IPS-18c (cell line): ENCODE data around the gene BEST2.

ENCODE experiments used
- H3K4me3 ChIP-seq: 2 replicates; pipeline ENCODE4 v1.7.0; 2013; ENCODE audit warnings: low read depth, mild to moderate bottlenecking, low read length, moderate library complexity; ENCODE audit not compliant: insufficient read depth
- H3K9me3 ChIP-seq: one replicate; pipeline ENCODE4 v1.6.1; 2013; ENCODE audit warnings: mild to moderate bottlenecking, low read length, moderate library complexity; ENCODE audit not compliant: control insufficient read depth, insufficient read depth

Gene BEST2

GRCh38 chr19:12800466-12800770 lies 48.8 kb downstream of the BEST2 start:
- peak overlapping the region; percentile 98 for H3K4me3 ChIP-seq
- H3K9me3 ChIP-seq, result no peaks in the 10 kb centered on the region

- H3K9me3 ChIP-seq, result no peaks in the 10 kb centered on the region
- peak overlapping the region; percentile 98 for H3K4me3 ChIP-seq
Measured at GRCh38 chr19:12800923-12801465, 49.4 kb downstream of the BEST2 start.

GRCh38 chr19:12801466-12802266 lies 50.1 kb downstream of the BEST2 start, which contains the start of the genes PRDX2 and THSD8:
Gene PRDX2, minus strand, starts transcription at chr19:12801800. Its CDS starts 539 bp downstream, at chr19:12801261.
Gene THSD8, plus strand, starts transcription at chr19:12802069. Its CDS starts 3 bp downstream, at chr19:12802072.
- Histone ChIP-seq H3K9me3 (no peaks in the 10 kb centered on the region), H3K4me3 (peak within 1 kb of the TSS; percentile 98)

- peak overlapping the region; percentile 98 for H3K4me3 ChIP-seq
Measured at GRCh38 chr19:12802267-12803106, 50.9 kb downstream of the BEST2 start.

GRCh38 chr19:12804051-12804450 lies 52.5 kb downstream of the BEST2 start:
- no peak overlapping the region for H3K4me3 ChIP-seq
- no peaks in the 10 kb centered on the region for H3K9me3 ChIP-seq

More at GRCh38 chr19:12802267-12803106, 50.9 kb downstream of the BEST2 start:
- H3K9me3 ChIP-seq, result no peaks in the 10 kb centered on the region

- Histone ChIP-seq H3K9me3 (no peaks in the 10 kb centered on the region), H3K4me3 (peak within 1 kb of the TSS; percentile 89)
Measured at GRCh38 chr19:12806242-12807081, 54.9 kb downstream of the BEST2 start, which contains the start of gene RNASEH2A. Gene RNASEH2A, plus strand, starts transcription at chr19:12806584. Its CDS starts 90 bp downstream, at chr19:12806674.
